NCI-H748 treated with DMSO at 0.1 percent for 48 hours (cell line): ENCODE results near the gene PHOX2A.
"Not testable (repeated sequence)": the region's sequence is repeated elsewhere in the genome, so short reads cannot be mapped to it uniquely, and the experiment has no call there.

Experiments
- DNase-seq: peaks from one replicate; lab custom pipeline; 2025; lab: John Stamatoyannopoulos, UW

PHOX2A gene

GRCh38 chr11:72222106-72222891 is 21.7 kb downstream of the PHOX2A start:
- no peak for DNase-seq

GRCh38 chr11:72221386-72222075 is 22.4 kb downstream of the PHOX2A start:
- DNase-seq, result no peak

GRCh38 chr11:72220696-72221363 is 23.1 kb downstream of the PHOX2A start:
- no peak for DNase-seq

- DNase-seq, result no peak
Observed at GRCh38 chr11:72218251-72218745, 25.7 kb downstream of the PHOX2A start.

- no peak for DNase-seq
Observed at GRCh38 chr11:72217841-72218240, 26.1 kb downstream of the PHOX2A start.

- no peak for DNase-seq
Observed at GRCh38 chr11:72216638-72217037, 27.3 kb downstream of the PHOX2A start, which contains the start of gene FOLR2. FOLR2 (plus strand) TSS chr11:72216794; CDS start chr11:72218585, 1,791 bp downstream.

- no peak for DNase-seq
Observed at GRCh38 chr11:72209101-72209500, 34.9 kb downstream of the PHOX2A start.

- DNase-seq, result no peak
Observed at GRCh38 chr11:72208281-72208680, 35.7 kb downstream of the PHOX2A start.

- DNase-seq, result not testable (repeated sequence)
Observed at GRCh38 chr11:72206794-72207193, 37.2 kb downstream of the PHOX2A start.

GRCh38 chr11:72204886-72205285 is 39.1 kb downstream of the PHOX2A start:
- no peak for DNase-seq

- no peak for DNase-seq
Observed at GRCh38 chr11:72203163-72203562, 40.8 kb downstream of the PHOX2A start.

GRCh38 chr11:72202571-72202970 is 41.4 kb downstream of the PHOX2A start:
- no peak for DNase-seq

GRCh38 chr11:72201445-72201844 is 42.5 kb downstream of the PHOX2A start:
- DNase-seq, result not testable (repeated sequence)

- no peak for DNase-seq
Observed at GRCh38 chr11:72195518-72196270, 48.3 kb downstream of the PHOX2A start.

GRCh38 chr11:72191961-72192381 is 52.0 kb downstream of the PHOX2A start, which contains the start of gene FOLR1:
FOLR1 (plus strand) TSS chr11:72192140; CDS start chr11:72192174, 34 bp downstream.
- no peak for DNase-seq

- DNase-seq, result no peak
Observed at GRCh38 chr11:72190631-72191071, 53.3 kb downstream of the PHOX2A start.

- DNase-seq, result no peak
Observed at GRCh38 chr11:72189455-72190250, 54.3 kb downstream of the PHOX2A start.
